Left lung (tissue), 10 donors: ENCODE measurements around the gene BST2. TPM values are rescaled to one million over a fixed set of nuclear protein-coding genes. Genes with fewer than 3 reads are reported as not detected.

Experiments used
- ATAC-seq: fragments of 200-7000 bp; cut with Tn5 transposase; one replicate; pipeline ENCODE4 v1.9.1; 2020; ENCODE audit warnings: moderate library complexity
- DNase-seq, 4 donors: peaks; one replicate each; pipeline ENCODE4 v3.0.0-alpha.2; 2013 to 2020
- H3K27ac ChIP-seq, 2 donors: fragments of 200-600 bp; sonication (generic) in 1 of 2; one replicate each; pipeline versions ENCODE4 v1.5.0 to v1.8.0; 2020 to 2021
- H3K27me3 ChIP-seq, 2 donors: fragments of 200-600 bp; sonication (generic) in 1 of 2; one replicate each; pipeline versions ENCODE4 v1.5.0 to v1.8.0; 2020 to 2021
- H3K36me3 ChIP-seq, 2 donors: fragments of 200-600 bp; sonication (generic) in 1 of 2; one replicate each; pipeline versions ENCODE4 v1.5.0 to v1.8.0; 2020 to 2021
- H3K4me1 ChIP-seq, 2 donors: fragments of 200-600 bp; one replicate each; pipeline ENCODE4 v1.8.0; 2021
- H3K4me3 ChIP-seq, 2 donors: fragments of 200-600 bp; sonication (generic) in 1 of 2; one replicate each; pipeline versions ENCODE4 v1.5.0 to v1.8.0; 2020 to 2021; ENCODE audit warnings: mild to moderate bottlenecking in 1 of 2
- H3K9me3 ChIP-seq, 2 donors: fragments of 200-600 bp; sonication (generic) in 1 of 2; one replicate each; pipeline versions ENCODE4 v1.5.0 to v1.8.0; 2020 to 2021
- intact Hi-C, 2 donors: fragments of 100-400 bp; cut with DNase I; formaldehyde crosslinking; loops; one replicate each; pipeline versions ENCODE4 v1.11.2 to v1.14.2; 2022
- polyA plus RNA-seq, 6 donors: library from polyadenylated mRNA; unstranded; fragments of 120-200 nt; gene quantifications; one replicate each; pipeline ENCODE4 v1.2.1, GENCODE V29; 2013; ENCODE audit not compliant: insufficient read length in 6 of 6
- total RNA-seq, 2 donors: library from RNA; stranded (reverse); fragmentation: NEBNext Ultra II Directional; extraction: Animal tissue kit (Norgen Biotek cat#: 25700); gene quantifications; one replicate each; pipeline ENCODE4 v1.2.1, GENCODE V29; 2021
- TF ChIP-seq, protein P1 (sequence below), 2 donors: fragments of 200-600 bp; sonication (generic) in 1 of 2; IDR thresholded peaks; one replicate each; pipeline versions ENCODE4 v1.5.0 to v1.8.0; 2021; ENCODE audit warnings: antibody characterized with exemption in 2 of 2
- donor health status: DM: no; HTN: yes; CAD: no.
- donor health status: DM: no; HTN: no; CAD: no.

Gene BST2
- total and polyA plus RNA-seq, 8 donors, result 12.5 to 104 (median 19.7) TPM

DNA sequence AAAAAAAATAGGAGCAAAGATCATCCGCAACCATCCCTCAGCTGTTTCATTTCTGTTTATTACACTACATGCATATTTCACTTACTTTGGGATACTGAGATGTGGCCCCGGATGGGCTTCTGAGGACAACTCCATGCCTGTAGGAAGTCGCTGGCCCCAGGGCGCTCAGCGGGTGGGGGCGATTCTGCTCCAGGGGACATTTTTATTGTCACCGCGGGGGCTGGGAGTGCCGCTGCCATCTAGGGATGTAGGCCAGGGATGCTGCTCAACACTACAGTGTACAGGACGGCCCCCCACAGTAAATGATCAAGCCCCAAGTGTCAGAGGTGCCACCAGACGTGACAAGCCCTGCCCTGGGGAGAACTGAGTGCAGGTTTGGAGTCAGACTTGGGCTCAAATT is 6.4 kb upstream of the BST2 start:
- H3K27me3 ChIP-seq, result no peaks in the 10 kb centered on the region
- DNase-seq, result no peak
- no peak for ATAC-seq
- peak overlapping the region in 1 of 2 donors; percentile 64 for H3K27ac ChIP-seq
- TF ChIP-seq, protein P1, sequence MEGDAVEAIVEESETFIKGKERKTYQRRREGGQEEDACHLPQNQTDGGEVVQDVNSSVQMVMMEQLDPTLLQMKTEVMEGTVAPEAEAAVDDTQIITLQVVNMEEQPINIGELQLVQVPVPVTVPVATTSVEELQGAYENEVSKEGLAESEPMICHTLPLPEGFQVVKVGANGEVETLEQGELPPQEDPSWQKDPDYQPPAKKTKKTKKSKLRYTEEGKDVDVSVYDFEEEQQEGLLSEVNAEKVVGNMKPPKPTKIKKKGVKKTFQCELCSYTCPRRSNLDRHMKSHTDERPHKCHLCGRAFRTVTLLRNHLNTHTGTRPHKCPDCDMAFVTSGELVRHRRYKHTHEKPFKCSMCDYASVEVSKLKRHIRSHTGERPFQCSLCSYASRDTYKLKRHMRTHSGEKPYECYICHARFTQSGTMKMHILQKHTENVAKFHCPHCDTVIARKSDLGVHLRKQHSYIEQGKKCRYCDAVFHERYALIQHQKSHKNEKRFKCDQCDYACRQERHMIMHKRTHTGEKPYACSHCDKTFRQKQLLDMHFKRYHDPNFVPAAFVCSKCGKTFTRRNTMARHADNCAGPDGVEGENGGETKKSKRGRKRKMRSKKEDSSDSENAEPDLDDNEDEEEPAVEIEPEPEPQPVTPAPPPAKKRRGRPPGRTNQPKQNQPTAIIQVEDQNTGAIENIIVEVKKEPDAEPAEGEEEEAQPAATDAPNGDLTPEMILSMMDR (IDR thresholded peaks at IDR 0.05), result no peak
- peaks cover 0 to 35% of the 10 kb centered on the region in 2 donors for H3K4me1 ChIP-seq
- H3K4me3 ChIP-seq, result no peak overlapping the region
- intact Hi-C loops, result no loop called here
- no peaks in the 10 kb centered on the region for H3K9me3 ChIP-seq
- peaks cover 0 to 36% of the 10 kb centered on the region in 2 donors for H3K36me3 ChIP-seq

DNA sequence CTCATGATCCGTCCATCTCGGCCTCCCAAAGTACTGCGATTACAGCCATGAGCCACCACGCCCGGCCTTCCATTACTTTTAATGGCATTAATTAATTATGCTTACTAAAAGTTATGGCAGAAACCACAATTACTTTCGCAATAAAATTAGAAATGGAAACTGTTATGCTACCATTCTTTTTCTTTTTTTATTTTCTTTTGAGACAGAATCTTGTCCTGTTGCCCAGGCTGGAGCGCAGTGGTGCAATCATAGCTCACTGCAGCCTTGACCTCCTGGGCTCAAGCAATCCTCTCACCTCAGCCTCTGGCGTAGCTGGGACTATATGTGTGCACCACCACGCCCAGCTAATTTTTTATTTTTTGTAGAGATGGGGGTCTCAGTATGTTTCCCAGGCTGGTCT is 4.6 kb upstream of the BST2 start:
- Histone ChIP-seq H3K27me3 (no peaks in the 10 kb centered on the region), H3K36me3 (peaks cover 0 to 30% of the 10 kb centered on the region in 2 donors), H3K4me1 (peaks cover 0 to 46% of the 10 kb centered on the region in 2 donors), H3K4me3 (no peak overlapping the region), H3K9me3 (no peaks in the 10 kb centered on the region), H3K27ac (no peak overlapping the region)
- DNase-seq (no peak), ATAC-seq (no peak)
- intact Hi-C loops, result no loop called here
- TF ChIP-seq, protein P1 (IDR thresholded peaks at IDR 0.05), result no peak

DNA sequence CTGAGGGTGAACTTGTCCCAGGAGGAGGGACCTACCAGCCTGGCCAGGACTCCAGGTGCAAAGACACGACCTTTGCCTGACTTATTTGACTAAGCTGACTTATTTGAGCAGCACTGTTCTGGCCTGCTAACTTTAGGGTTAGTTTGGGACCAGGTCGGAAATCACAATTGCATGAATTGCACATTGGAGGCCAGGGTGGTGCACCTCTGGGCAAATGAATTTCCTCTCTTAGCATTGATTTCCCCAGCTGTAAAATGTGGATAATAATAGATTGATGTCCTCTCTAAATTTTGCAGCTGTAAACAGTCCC is 1.4 kb upstream of the BST2 start:
- Histone ChIP-seq H3K4me1 (peaks cover 0 to 52% of the 10 kb centered on the region in 2 donors), H3K27me3 (no peaks in the 10 kb centered on the region), H3K9me3 (no peaks in the 10 kb centered on the region), H3K36me3 (peaks cover 0 to 17% of the 10 kb centered on the region in 2 donors), H3K27ac (peak overlapping the region; percentile 86 to 89), H3K4me3 (peak overlapping the region in 1 of 2 donors; percentile 66)
- ATAC-seq, result no peak
- DNase-seq, result no peak
- intact Hi-C loops, result no loop called here
- TF ChIP-seq, protein P1 (IDR thresholded peaks at IDR 0.05), result no peak

DNA sequence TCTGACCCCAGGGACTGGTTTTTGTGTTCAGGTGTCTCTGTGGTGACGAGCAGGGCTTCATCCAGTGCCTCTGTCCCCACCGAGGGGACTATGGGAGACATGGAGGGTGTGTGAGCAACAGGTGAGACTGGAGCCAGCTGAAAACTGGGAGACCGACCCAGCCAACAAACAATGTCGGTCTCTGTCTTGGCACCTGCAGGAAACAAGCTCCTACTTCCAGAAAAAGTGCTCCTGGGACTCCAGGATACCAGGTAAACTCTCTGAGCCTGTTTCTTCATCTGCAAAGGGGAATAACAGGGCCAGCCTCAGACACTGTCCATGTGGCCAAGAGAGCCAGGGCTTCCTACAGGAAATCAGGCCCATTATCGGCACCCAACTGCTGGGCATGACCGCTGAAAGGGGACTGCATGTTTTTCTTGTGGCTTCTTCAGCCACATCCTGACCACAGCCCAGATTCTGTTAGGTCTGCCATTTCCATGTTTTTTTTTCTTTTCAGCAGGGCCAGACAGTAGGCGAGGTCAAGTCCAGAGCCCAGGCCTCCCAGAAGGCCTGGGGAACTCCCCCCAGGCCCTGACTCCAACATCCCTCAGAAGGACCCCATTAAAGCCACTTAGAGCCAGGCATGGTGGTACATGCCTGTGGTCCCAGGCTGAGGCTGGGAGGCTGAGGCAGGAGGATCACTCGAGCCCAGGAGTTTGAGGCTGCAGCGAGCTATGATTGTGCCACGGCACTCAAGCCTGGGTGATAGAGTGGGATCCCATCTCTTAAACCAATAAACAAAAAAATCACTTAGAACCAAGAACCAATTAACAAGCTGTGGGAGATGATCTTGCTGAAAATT is 836 bp upstream of the BST2 start:
- intact Hi-C loops, result no loop called here
- ATAC-seq (peak; percentile 6), DNase-seq (no peak)
- Histone ChIP-seq H3K4me1 (peaks cover 0 to 52% of the 10 kb centered on the region in 2 donors), H3K9me3 (no peaks in the 10 kb centered on the region), H3K27ac (peak overlapping the region; percentile 86 to 89), H3K27me3 (no peaks in the 10 kb centered on the region), H3K36me3 (peaks cover 0 to 14% of the 10 kb centered on the region in 2 donors), H3K4me3 (peak overlapping the region; percentile 10 to 66)
- TF ChIP-seq, protein P1 (IDR thresholded peaks at IDR 0.05), result no peak

DNA sequence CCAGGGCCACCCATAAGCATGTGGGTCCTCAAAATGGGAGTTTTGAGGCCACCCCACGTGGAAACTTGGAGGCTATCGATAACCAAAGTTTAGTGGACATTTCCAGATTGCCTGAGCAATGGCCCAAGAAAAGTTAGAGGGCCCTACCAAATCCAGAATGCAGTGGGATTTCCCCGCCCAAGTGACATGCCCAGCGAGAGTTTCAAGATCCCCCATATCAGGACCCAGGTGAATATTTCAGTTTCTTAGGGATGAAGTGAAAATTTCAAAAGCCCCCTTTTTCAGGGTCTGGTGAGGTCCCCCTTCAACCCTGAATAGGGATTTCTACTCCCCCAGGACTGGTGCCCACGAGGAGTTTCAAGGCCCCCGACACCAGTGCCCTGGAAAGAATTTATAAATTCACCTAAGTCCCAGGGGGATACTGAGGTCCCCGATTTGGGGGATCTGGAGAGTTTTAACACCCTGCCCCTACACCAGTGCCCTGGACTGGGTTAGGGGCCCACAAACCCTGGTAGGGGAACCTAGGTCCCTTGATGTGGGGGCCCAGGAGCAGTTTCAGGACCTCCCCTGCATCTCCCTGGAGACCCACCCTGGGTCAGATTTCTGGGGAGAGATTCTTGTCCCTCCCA is 695 bp downstream of the BST2 start:
- peak overlapping the region; percentile 86 to 89 for H3K27ac ChIP-seq
- no peak for ATAC-seq
- no peak for DNase-seq
- peaks cover 0 to 28% of the 10 kb centered on the region in 2 donors for H3K36me3 ChIP-seq
- intact Hi-C loops, result no loop called here
- TF ChIP-seq, protein P1 (IDR thresholded peaks at IDR 0.05), result no peak
- H3K4me3 ChIP-seq, result peak overlapping the region; percentile 21 to 66
- H3K4me1 ChIP-seq, result peaks cover 0 to 52% of the 10 kb centered on the region in 2 donors
- H3K9me3 ChIP-seq, result no peaks in the 10 kb centered on the region
- no peaks in the 10 kb centered on the region for H3K27me3 ChIP-seq
